Occipital lobe (tissue), 2 donors: ENCODE data around the gene DLX4. TPM values are rescaled to one million over a fixed set of nuclear protein-coding genes. Genes with fewer than 3 reads are reported as not detected.

Experiments used
- DNase-seq: peaks from one replicate; lab custom pipeline; 2025; lab: John Stamatoyannopoulos, UW
- total RNA-seq: library from RNA; depleted of rRNA; stranded (reverse); fragments of >200 nt; gene quantifications from one replicate; pipeline ENCODE4 v1.2.3, GENCODE V29; 2014

DLX4 gene
- total RNA-seq, 1 donor from 2014 or later, result not detected

- no peak for DNase-seq
Observed at GRCh38 chr17:49986396-49987289, 17.7 kb downstream of the DLX4 start.

- no peak for DNase-seq
Observed at GRCh38 chr17:49987290-49987585, 18.2 kb downstream of the DLX4 start.

- DNase-seq, result no peak
Observed at GRCh38 chr17:49987681-49988441, 18.9 kb downstream of the DLX4 start.

- DNase-seq, result no peak
Observed at GRCh38 chr17:49989518-49989880, 20.5 kb downstream of the DLX4 start.

GRCh38 chr17:49990331-49990730 lies 21.3 kb downstream of the DLX4 start:
- no peak for DNase-seq

GRCh38 chr17:49990921-49991320 lies 21.9 kb downstream of the DLX4 start:
- no peak for DNase-seq

- DNase-seq, result no peak
Observed at GRCh38 chr17:49991409-49991808, 22.4 kb downstream of the DLX4 start.

GRCh38 chr17:49992191-49992932 lies 23.4 kb downstream of the DLX4 start:
- DNase-seq, result no peak

- no peak for DNase-seq
Observed at GRCh38 chr17:49992933-49993422, 24.0 kb downstream of the DLX4 start.

GRCh38 chr17:49993423-49994060 lies 24.6 kb downstream of the DLX4 start:
- DNase-seq, result no peak

GRCh38 chr17:49994085-49995054 lies 25.4 kb downstream of the DLX4 start:
- no peak for DNase-seq

GRCh38 chr17:49995055-49995738 lies 26.2 kb downstream of the DLX4 start, which contains the start of gene DLX3:
TSS of gene DLX3 (minus strand) at chr17:49995224. CDS start at chr17:49994998, 226 bp downstream.
- DNase-seq, result no peak

- no peak for DNase-seq
Observed at GRCh38 chr17:49996121-49996494, 27.1 kb downstream of the DLX4 start.

GRCh38 chr17:49996495-49997300 lies 27.7 kb downstream of the DLX4 start:
- no peak for DNase-seq

- DNase-seq, result no peak
Observed at GRCh38 chr17:49997301-49997650, 28.3 kb downstream of the DLX4 start.

GRCh38 chr17:49997773-49998703 lies 29.0 kb downstream of the DLX4 start:
- peak; percentile 28 for DNase-seq

- DNase-seq, result no peak
Observed at GRCh38 chr17:49998836-49999511, 30.0 kb downstream of the DLX4 start.
